IMR-90 (cell line): Measurements from ENCODE around the gene DIP2B. TPM values are rescaled to one million over a fixed set of nuclear protein-coding genes. Genes with fewer than 3 reads are reported as not detected.
"Not testable (repeated sequence)": the region's sequence is repeated elsewhere in the genome, so short reads cannot be mapped to it uniquely, and the experiment has no call there.

Experiments used
- ATAC-seq: fragments of 200-7000 bp; cut with Tn5 transposase; 2 replicates; pipeline ENCODE4 v1.9.1; 2020; ENCODE audit warnings: low read depth, mild to moderate bottlenecking, moderate library complexity
- BruUV-seq: library from RNA; stranded (reverse); fragments of 400-500 nt; replicated peaks from 2 replicates; lab custom pipeline; 2021; lab: Mats Ljungman, UMichigan
- CTCF ChIA-PET: fragments of 300-600 bp; formaldehyde crosslinking; extraction: SDS; loops from one replicate; lab custom pipeline; 2021; ENCODE audit warnings: antibody characterized with exemption; lab: Yijun Ruan, JAX
- POLR2A ChIA-PET: fragments of 300-600 bp; sonication (Branson Sonifier 250); formaldehyde crosslinking; loops from one replicate; lab custom pipeline; 2022; ENCODE audit warnings: antibody characterized with exemption; ENCODE audit not compliant: unreplicated experiment; lab: Charles Lee
- DNase-seq: peaks from one replicate; pipeline ENCODE4 v3.0.0; 2013
- H2AFZ ChIP-seq: replicated peaks from 2 replicates; pipeline ENCODE3; 2013; ENCODE audit warnings: low read length, mild to moderate bottlenecking; ENCODE audit not compliant: poor library complexity
- H2AK5ac ChIP-seq: 2 replicates; pipeline ENCODE4 v1.6.1; 2013; ENCODE audit warnings: low read depth, low read length, inconsistent platforms
- H2AK9ac ChIP-seq: replicated peaks from 2 replicates; pipeline ENCODE3; 2013; ENCODE audit warnings: mild to moderate bottlenecking, low read depth, low read length, moderate library complexity; ENCODE audit not compliant: poor library complexity
- H2BK120ac ChIP-seq: 2 replicates; pipeline ENCODE4 v1.6.1; 2013; ENCODE audit warnings: low read depth, low read length, inconsistent platforms
- H2BK15ac ChIP-seq: 3 replicates; pipeline ENCODE4 v1.6.1; 2013; ENCODE audit warnings: low read depth, low read length, inconsistent platforms
- H2BK20ac ChIP-seq: 2 replicates; pipeline ENCODE4 v1.6.1; 2013; ENCODE audit warnings: low read depth, mild to moderate bottlenecking, inconsistent platforms, low read length, moderate library complexity
- H2BK5ac ChIP-seq: 2 replicates; pipeline ENCODE4 v1.6.1; 2013; ENCODE audit warnings: mild to moderate bottlenecking, low read depth, low read length, inconsistent platforms; ENCODE audit not compliant: poor library complexity, severe bottlenecking
- H3K14ac ChIP-seq: replicated peaks from 2 replicates; pipeline ENCODE4 v1.6.1; 2013; ENCODE audit warnings: low read depth, low read length, inconsistent platforms
- H3K18ac ChIP-seq: 2 replicates; pipeline ENCODE4 v1.6.1; 2013; ENCODE audit warnings: low read depth, low read length, control low read depth
- H3K23ac ChIP-seq: 2 replicates; pipeline ENCODE4 v1.6.1; 2013; ENCODE audit warnings: low read depth, low read length, inconsistent platforms
- H3K27ac ChIP-seq: 2 replicates; pipeline ENCODE4 v1.5.1; 2013; ENCODE audit warnings: mild to moderate bottlenecking, control low read depth, low read length; ENCODE audit not compliant: insufficient read depth
- H3K27me3 ChIP-seq: 2 replicates; pipeline ENCODE4 v1.6.1; 2013; ENCODE audit warnings: low read length; ENCODE audit not compliant: control insufficient read depth, insufficient read depth
- H3K36me3 ChIP-seq: 2 replicates; pipeline ENCODE4 v1.6.1; 2013; ENCODE audit warnings: low read length, mixed read lengths; ENCODE audit not compliant: control insufficient read depth, insufficient read depth
- H3K4ac ChIP-seq: 2 replicates; pipeline ENCODE4 v1.6.1; 2013; ENCODE audit warnings: low read depth, low read length, inconsistent platforms
- H3K4me1 ChIP-seq: 2 replicates; pipeline ENCODE4 v1.6.1; 2013; ENCODE audit warnings: low read length, mixed read lengths; ENCODE audit not compliant: control insufficient read depth, insufficient read depth
- H3K4me2 ChIP-seq: 2 replicates; pipeline ENCODE4 v1.6.1; 2013; ENCODE audit warnings: low read depth, mild to moderate bottlenecking, control low read depth, low read length, moderate library complexity
- H3K4me3 ChIP-seq: 2 replicates; pipeline ENCODE4 v1.5.1; 2013; ENCODE audit warnings: low read depth, mild to moderate bottlenecking, control low read depth, low read length, moderate library complexity; ENCODE audit not compliant: insufficient read depth
- H3K56ac ChIP-seq: 2 replicates; pipeline ENCODE4 v1.6.1; 2013; ENCODE audit warnings: low read length, inconsistent platforms; ENCODE audit not compliant: insufficient read depth; ENCODE audit errors: extremely low read depth
- H3K79me1 ChIP-seq, 2 experiments: 2 replicates each; pipeline ENCODE4 v1.6.1; 2013; ENCODE audit warnings: low read length in 2 of 2, inconsistent platforms in 1 of 2, low read depth in 1 of 2
- H3K9ac ChIP-seq: 2 replicates; pipeline ENCODE4 v1.6.1; 2013; ENCODE audit warnings: low read depth, low read length, control low read depth
- H3K9me1 ChIP-seq: 2 replicates; pipeline ENCODE4 v1.6.1; 2013; ENCODE audit warnings: low read length, inconsistent platforms; ENCODE audit not compliant: insufficient read depth
- H3K9me3 ChIP-seq: 2 replicates; pipeline ENCODE4 v1.6.1; 2013; ENCODE audit warnings: low read length; ENCODE audit not compliant: control insufficient read depth, insufficient read depth
- H4K20me1 ChIP-seq: 2 replicates; pipeline ENCODE4 v1.6.1; 2013; ENCODE audit warnings: low read length, inconsistent platforms; ENCODE audit not compliant: insufficient read depth
- H4K5ac ChIP-seq: 2 replicates; pipeline ENCODE4 v1.6.1; 2013; ENCODE audit warnings: mild to moderate bottlenecking, low read depth, low read length, control low read depth
- H4K8ac ChIP-seq, 2 experiments: 2 replicates each; pipeline ENCODE4 v1.6.1; 2013; ENCODE audit warnings: low read depth in 2 of 2, low read length in 2 of 2, control low read depth in 1 of 2, inconsistent platforms in 1 of 2
- H4K91ac ChIP-seq: 2 replicates; pipeline ENCODE4 v1.6.1; 2013; ENCODE audit warnings: low read depth, low read length, inconsistent platforms; ENCODE audit not compliant: insufficient read depth
- WGBS, 2 experiments: methylation state at CpG; one replicate each; pipeline versions ENCODE4 v1.1.5 to v1.1.7; 2013; ENCODE audit warnings: missing lambda C conversion rate in 2 of 2; ENCODE audit not compliant: insufficient read length in 1 of 2; ENCODE audit errors: extremely low coverage in 2 of 2; 5-methylcytosine and 5-hydroxymethylcytosine counted together
- dilution Hi-C: fragments of 300-500 bp; cut with HindIII; formaldehyde crosslinking; loops from one replicate; pipeline ENCODE4 v1.14.3; 2018; ENCODE audit warnings: low sequenced_read_pairs; ENCODE audit not compliant: unreplicated experiment
- in situ Hi-C: fragments of 300-500 bp; cut with MboI; formaldehyde crosslinking; loops from 3 replicates; pipeline ENCODE4 v1.14.3; 2019; ENCODE audit warnings: low sequenced_read_pairs, inconsistent platforms, mixed read lengths
- intact Hi-C: fragments of 100-400 bp; cut with micrococcal nuclease; formaldehyde crosslinking; loops from 2 replicates; pipeline ENCODE4 v1.10.0; 2022
- polyA plus RNA-seq, 3 experiments: library from polyadenylated mRNA; depleted of rRNA; stranded (reverse); fragments of >200 nt; gene quantifications; 2 replicates each; pipeline ENCODE4 v1.2.3, GENCODE V29; 2012; ENCODE audit warnings: low replicate concordance in 1 of 3
- total RNA-seq: library from RNA; depleted of rRNA; stranded (reverse); fragments of >200 nt; gene quantifications from 2 replicates; pipeline ENCODE4 v1.2.3, GENCODE V29; 2012

The DIP2B gene
- total and polyA plus RNA-seq, 2 of the 4 experiments (the other 2 are of a cell fraction): 7.7 to 12.9 TPM

- H3K4me3 ChIP-seq, H4K20me1 ChIP-seq, H2BK20ac ChIP-seq, H4K8ac ChIP-seq, H3K9me1 ChIP-seq, H2BK15ac ChIP-seq, H2AK5ac ChIP-seq, in situ Hi-C loops, H3K4ac ChIP-seq, H3K9ac ChIP-seq, H3K14ac ChIP-seq, H2BK5ac ChIP-seq, H3K18ac ChIP-seq, H4K91ac ChIP-seq, H4K5ac ChIP-seq, DNase-seq, H3K79me1 ChIP-seq, H3K4me2 ChIP-seq, intact Hi-C loops, H3K9me3 ChIP-seq, POLR2A ChIA-PET, dilution Hi-C loops, H3K27ac ChIP-seq, CTCF ChIA-PET, H3K36me3 ChIP-seq, H3K27me3 ChIP-seq, BruUV-seq, ATAC-seq, H3K4me1 ChIP-seq, H3K56ac ChIP-seq, H2BK120ac ChIP-seq, H3K23ac ChIP-seq, H2AK9ac ChIP-seq, H2AFZ ChIP-seq: not testable (repeated sequence)
- no CpG with 5 or more reads among the region's 3 CpGs for WGBS, 2 experiments
These were observed 176.3 kb downstream of the DIP2B start for GRCh38 chr12:50681064-50681463.
